GM10266 (cell line): Measurements from ENCODE around the gene ZNF358.

ENCODE experiments used
- DNase-seq: peaks from one replicate; pipeline ENCODE4 v3.0.0; 2012; ENCODE audit errors: extremely low spot score
- CTCF ChIP-seq: IDR thresholded peaks from 2 replicates; pipeline ENCODE4 v1.5.1; 2012; ENCODE audit warnings: mild to moderate bottlenecking, low read depth; ENCODE audit not compliant: control insufficient read depth, insufficient read depth; ENCODE audit errors: missing control alignments

Gene ZNF358

GRCh38 chr19:7505682-7506384 is 10.1 kb upstream of the ZNF358 start:
- TF ChIP-seq CTCF = no peak
- DNase-seq = peak; percentile 73

GRCh38 chr19:7506385-7507328 is 9.2 kb upstream of the ZNF358 start:
- no peak for TF ChIP-seq CTCF
- peak; percentile 74 for DNase-seq

GRCh38 chr19:7507884-7508283 is 8.0 kb upstream of the ZNF358 start:
- no peak for DNase-seq
- TF ChIP-seq CTCF = no peak

- TF ChIP-seq CTCF = no peak
- no peak for DNase-seq
Observed at GRCh38 chr19:7509625-7510024, 6.3 kb upstream of the ZNF358 start.

GRCh38 chr19:7512400-7512851 is 3.5 kb upstream of the ZNF358 start:
- no peak for TF ChIP-seq CTCF
- no peak for DNase-seq

GRCh38 chr19:7513809-7514642 is 1.9 kb upstream of the ZNF358 start:
- DNase-seq = no peak
- no peak for TF ChIP-seq CTCF
